Right lobe of liver (tissue), 6 donors: ENCODE results near the gene ARHGEF10L. TPM values are rescaled to one million over a fixed set of nuclear protein-coding genes. Genes with fewer than 3 reads are reported as not detected.

Source experiments
- ATAC-seq, 4 donors: fragments of 200-7000 bp; cut with Tn5 transposase; one replicate each; pipeline ENCODE4 v1.9.1; 2020; ENCODE audit warnings: mild to moderate bottlenecking in 4 of 4, moderate library complexity in 4 of 4
- DNase-seq, 3 donors: peaks; one replicate each; pipeline ENCODE4 v3.0.0-alpha.2; 2020
- H3K27ac ChIP-seq, 3 donors: fragments of 200-600 bp; one replicate each; pipeline ENCODE4 v1.8.0; 2022
- H3K27me3 ChIP-seq, 2 donors: fragments of 200-600 bp; one replicate each; pipeline ENCODE4 v1.8.0; 2022
- H3K36me3 ChIP-seq, 4 donors: fragments of 200-600 bp; sonication (generic) in 1 of 4; one replicate each; pipeline versions ENCODE4 v1.5.1 to v1.8.0; 2017 to 2022; ENCODE audit warnings: control low read depth in 1 of 4
- H3K4me1 ChIP-seq, 4 donors: fragments of 200-600 bp; sonication (generic) in 1 of 4; one replicate each; pipeline versions ENCODE4 v1.5.1 to v1.8.0; 2017 to 2022; ENCODE audit warnings: control low read depth in 1 of 4
- H3K4me3 ChIP-seq, 3 donors: fragments of 200-600 bp; one replicate each; pipeline ENCODE4 v1.8.0; 2022
- H3K9me3 ChIP-seq, 4 donors: fragments of 200-600 bp; sonication (generic) in 1 of 4; one replicate each; pipeline versions ENCODE4 v1.5.1 to v1.8.0; 2017 to 2022; ENCODE audit warnings: control low read depth in 1 of 4
- CTCF ChIP-seq, 4 donors: fragments of 200-600 bp in 3 of 4; fragments of 450-650 bp in 1 of 4; IDR thresholded peaks; one replicate each; pipeline versions ENCODE4 v1.5.1 to v1.8.0; 2016 to 2022; ENCODE audit warnings: antibody characterized with exemption in 4 of 4, mild to moderate bottlenecking in 2 of 4
- POLR2A ChIP-seq: fragments of 450-650 bp; IDR thresholded peaks from one replicate; pipeline ENCODE4 v1.6.1; 2017; ENCODE audit warnings: antibody characterized with exemption, mild to moderate bottlenecking
- WGBS: methylation state at CpG from one replicate; pipeline ENCODE4 v1.1.6; 2018; ENCODE audit warnings: low coverage, low lambda C conversion rate; ENCODE audit not compliant: insufficient coverage; ENCODE audit errors: missing lambda C conversion rate; 5-methylcytosine and 5-hydroxymethylcytosine counted together
- intact Hi-C, 2 donors: fragments of 100-400 bp; cut with DNase I; formaldehyde crosslinking; loops; one replicate each; pipeline versions ENCODE4 v1.11.2 to v1.14.1; 2022
- total RNA-seq, 6 experiments: library from RNA; depleted of rRNA in 2 of 6; stranded (reverse); fragments of >200 nt in 2 of 6; fragmentation: NEBNext Ultra II Directional in 3 of 6; extraction: Animal tissue kit (Norgen Biotek cat#: 25700) in 3 of 6; gene quantifications; one replicate each; pipeline versions ENCODE4 v1.1.0 to v1.2.4, GENCODE V29; 2016 to 2023
- donor health status: DM: no; HTN: yes; CAD: no.
- donor health status: DM: no; HTN: no; CAD: no.
- donor health status: DM: no; HTN: no; CAD: no.
- donor health status: DM: no; HTN: yes; CAD: no.
- donor health status: DM: no; HTN: yes; CAD: no.

The ARHGEF10L gene
- total RNA-seq, 6 experiments from 2014 or later = 59.7 to 124 (median 87.4) TPM

- TF ChIP-seq POLR2A = no peak
- TF ChIP-seq CTCF (IDR thresholded peaks at IDR 0.05) = no peak
- H3K36me3 ChIP-seq = peaks cover 0 to 86% (median 38%) of the 10 kb centered on the region in 4 donors
- no peak overlapping the region for H3K27ac ChIP-seq
- H3K9me3 ChIP-seq = no peaks in the 10 kb centered on the region
- ATAC-seq = no peak
- 84% methylated on average over 7 of the region's 9 CpGs for WGBS
- peaks cover 0 to 4% (median 0%) of the 10 kb centered on the region in 4 donors for H3K4me1 ChIP-seq
- H3K27me3 ChIP-seq = no peaks in the 10 kb centered on the region
- DNase-seq = no peak
- H3K4me3 ChIP-seq = no peak overlapping the region
- intact Hi-C loops = no loop called here
Measured at GRCh38 chr1:17669305-17669704, 129.8 kb downstream of the ARHGEF10L start.

- Histone ChIP-seq H3K27ac (no peak overlapping the region), H3K4me1 (peaks cover 0 to 4% (median 0%) of the 10 kb centered on the region in 4 donors), H3K27me3 (no peaks in the 10 kb centered on the region), H3K36me3 (peaks cover 0 to 84% (median 36%) of the 10 kb centered on the region in 4 donors), H3K4me3 (no peak overlapping the region), H3K9me3 (no peaks in the 10 kb centered on the region)
- intact Hi-C loops = no loop called here
- WGBS = 95% methylated on average over 11 of the region's 26 CpGs
- TF ChIP-seq POLR2A = no peak
- no peak for TF ChIP-seq CTCF (IDR thresholded peaks at IDR 0.05)
- ATAC-seq = no peak
- no peak for DNase-seq
Measured at GRCh38 chr1:17669866-17670451, 130.5 kb downstream of the ARHGEF10L start.

- H3K36me3 ChIP-seq = peaks cover 0 to 77% (median 32%) of the 10 kb centered on the region in 4 donors
- no peak overlapping the region for H3K27ac ChIP-seq
- H3K4me3 ChIP-seq = no peak overlapping the region
- TF ChIP-seq POLR2A (no peak), CTCF (IDR thresholded peaks at IDR 0.05) (no peak)
- no peak for DNase-seq
- ATAC-seq = no peak
- no peaks in the 10 kb centered on the region for H3K27me3 ChIP-seq
- no peaks in the 10 kb centered on the region for H3K9me3 ChIP-seq
- intact Hi-C loops = no loop called here
- 86% methylated on average over 10 of the region's 27 CpGs for WGBS
- peaks cover 0 to 4% (median 0%) of the 10 kb centered on the region in 4 donors for H3K4me1 ChIP-seq
Measured at GRCh38 chr1:17670587-17671313, 131.3 kb downstream of the ARHGEF10L start.

GRCh38 chr1:17671314-17671705, 131.8 kb downstream of the ARHGEF10L start:
- TF ChIP-seq POLR2A (no peak), CTCF (IDR thresholded peaks at IDR 0.05) (no peak)
- Histone ChIP-seq H3K9me3 (no peaks in the 10 kb centered on the region), H3K4me3 (no peak overlapping the region), H3K27ac (no peak overlapping the region), H3K4me1 (no peaks in the 10 kb centered on the region), H3K36me3 (peaks cover 0 to 71% (median 27%) of the 10 kb centered on the region in 4 donors), H3K27me3 (no peaks in the 10 kb centered on the region)
- ATAC-seq (no peak), DNase-seq (no peak)
- intact Hi-C loops = no loop called here
- 68% methylated on average over 2 of the region's 5 CpGs for WGBS
